Measurements from ENCODE around the gene B9D1. TPM values are rescaled to one million over a fixed set of nuclear protein-coding genes. Genes with fewer than 3 reads are reported as not detected.

Gene B9D1
- total RNA-seq, 1 experiment from 2014 or later: 20.0 TPM

DNA sequence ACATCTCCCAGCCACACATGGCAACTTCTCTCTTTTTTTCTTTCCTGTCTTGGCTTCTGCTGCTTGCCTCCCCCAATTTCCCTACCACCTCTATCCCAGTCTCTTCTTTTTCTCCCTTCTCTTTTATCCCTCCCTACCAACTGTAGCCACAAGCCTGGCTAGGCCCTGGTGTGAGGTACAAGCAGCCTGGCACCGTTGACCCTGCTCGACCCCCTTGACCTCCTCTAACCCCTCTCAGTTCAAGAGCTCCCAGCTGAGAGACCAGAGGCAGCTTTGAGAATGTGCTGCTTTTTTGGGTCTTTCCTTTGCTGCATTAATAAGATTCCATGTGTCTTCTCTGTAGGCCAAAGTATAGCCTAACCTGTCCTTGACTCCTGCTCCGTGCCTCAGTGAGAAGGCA lies 32.3 kb downstream of the B9D1 start (continued):
- TF ChIP-seq, protein P1, sequence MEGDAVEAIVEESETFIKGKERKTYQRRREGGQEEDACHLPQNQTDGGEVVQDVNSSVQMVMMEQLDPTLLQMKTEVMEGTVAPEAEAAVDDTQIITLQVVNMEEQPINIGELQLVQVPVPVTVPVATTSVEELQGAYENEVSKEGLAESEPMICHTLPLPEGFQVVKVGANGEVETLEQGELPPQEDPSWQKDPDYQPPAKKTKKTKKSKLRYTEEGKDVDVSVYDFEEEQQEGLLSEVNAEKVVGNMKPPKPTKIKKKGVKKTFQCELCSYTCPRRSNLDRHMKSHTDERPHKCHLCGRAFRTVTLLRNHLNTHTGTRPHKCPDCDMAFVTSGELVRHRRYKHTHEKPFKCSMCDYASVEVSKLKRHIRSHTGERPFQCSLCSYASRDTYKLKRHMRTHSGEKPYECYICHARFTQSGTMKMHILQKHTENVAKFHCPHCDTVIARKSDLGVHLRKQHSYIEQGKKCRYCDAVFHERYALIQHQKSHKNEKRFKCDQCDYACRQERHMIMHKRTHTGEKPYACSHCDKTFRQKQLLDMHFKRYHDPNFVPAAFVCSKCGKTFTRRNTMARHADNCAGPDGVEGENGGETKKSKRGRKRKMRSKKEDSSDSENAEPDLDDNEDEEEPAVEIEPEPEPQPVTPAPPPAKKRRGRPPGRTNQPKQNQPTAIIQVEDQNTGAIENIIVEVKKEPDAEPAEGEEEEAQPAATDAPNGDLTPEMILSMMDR (IDR thresholded peaks at IDR 0.05 in 2 of 3, conservative IDR thresholded peaks at IDR 0.05 in 1 of 3; ENCODE audit: borderline replicate concordance in 1 of 3, insufficient read depth in 1 of 3, low read depth in 2 of 3, low read length in 2 of 3): no peak
- TF ChIP-seq EZH2phosphoT487 (IDR thresholded peaks at IDR 0.05; ENCODE audit: borderline replicate concordance) (no peak), POLR2A (IDR thresholded peaks at IDR 0.05; ENCODE audit: borderline replicate concordance, extremely low read depth, insufficient read depth, insufficient read length) (no peak), YY1 (IDR thresholded peaks at IDR 0.05; ENCODE audit: extremely low read depth, insufficient replicate concordance, low read depth, low read length) (no peak)

DNA sequence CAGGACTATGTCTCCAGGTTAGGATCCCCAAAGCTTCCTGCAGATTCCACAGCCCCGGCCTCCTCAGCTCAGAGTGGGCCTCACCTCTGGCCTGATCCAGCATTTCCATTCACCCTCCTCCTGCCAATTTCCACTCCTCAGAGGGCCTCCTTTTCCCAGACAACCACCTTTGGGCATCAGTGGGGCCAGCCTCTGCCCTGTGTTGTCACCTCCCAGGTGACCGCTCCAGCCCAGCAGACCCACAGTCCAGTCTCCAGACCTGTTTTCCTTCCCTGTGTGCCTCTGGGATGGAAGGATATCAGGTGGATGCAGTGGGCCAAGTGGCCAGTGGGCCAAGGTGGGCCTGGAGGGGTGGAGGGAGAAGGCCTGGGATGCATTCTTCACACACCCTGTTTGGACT lies 32.7 kb downstream of the B9D1 start:
- no TSS peak for BruUV-seq (replicated peaks)
- no peak for ATAC-seq
- H3K36me3 ChIP-seq (ENCODE audit: control insufficient read depth in 1 of 2, insufficient read depth in 2 of 2, low read length in 2 of 2): peaks cover 4 to 22% of the 10 kb centered on the region in 2 experiments; a peak in 2 of 4 replicates

More for the DNA sequence above, 32.7 kb downstream of the B9D1 start:
- Histone ChIP-seq H3K9ac (ENCODE audit: low read length) (no peak overlapping the region), H3K4me1 (ENCODE audit: control insufficient read depth in 1 of 2, insufficient read depth in 2 of 2, low read length in 2 of 2) (peaks cover 22 to 32% of the 10 kb centered on the region in 2 experiments), H2AFZ (ENCODE audit: low read depth, low read length, poor library complexity, severe bottlenecking) (no peak overlapping the region), H3K4me2 (ENCODE audit: low read length) (no peak overlapping the region), H3K4me3 (replicated peaks in 1 of 2; ENCODE audit: low read depth in 1 of 2, low read length in 2 of 2) (no peak overlapping the region), H3K79me2 (ENCODE audit: insufficient read depth, low read length) (no peaks in the 10 kb centered on the region), H3K27ac (ENCODE audit: low read depth, low read length) (no peak overlapping the region), H4K20me1 (ENCODE audit: insufficient read depth) (no peaks in the 10 kb centered on the region), H3K9me2 (ENCODE audit: insufficient read depth) (no peaks in the 10 kb centered on the region), H3K9me3 (ENCODE audit: control insufficient read depth in 1 of 2, insufficient read depth in 1 of 2, low read depth in 1 of 2, low read length in 2 of 2) (0 out of 4 replicates have a peak, but pooled peaks cover 2 to 5% of the 10 kb centered on the region in 2 experiments), H3K27me3 (ENCODE audit: insufficient read depth, low read length) (no peaks in the 10 kb centered on the region)
- intact Hi-C loops (cut with micrococcal nuclease): no loop called here
- CTCF ChIA-PET: no interaction called here
- POLR2A ChIA-PET: no interaction called here
- RAD21 ChIA-PET (ENCODE audit: low non-redundant PET in 1 of 2, low total read pairs in 2 of 2, uncharacterized antibody in 2 of 2, unreplicated experiment in 2 of 2): no interaction called here
- TF ChIP-seq SP1 (IDR thresholded peaks at IDR 0.05; ENCODE audit: low read depth): no peak
- no peak for TF ChIP-seq EZH2 (IDR thresholded peaks at IDR 0.05)
- no peak for TF ChIP-seq CBX3 (IDR thresholded peaks at IDR 0.05; ENCODE audit: low read depth)
- TF ChIP-seq YY1 (IDR thresholded peaks at IDR 0.05; ENCODE audit: extremely low read depth, insufficient replicate concordance, low read depth, low read length): no peak
- no peak for TF ChIP-seq RAD21 (IDR thresholded peaks at IDR 0.05; ENCODE audit: low read depth)
- TF ChIP-seq FOSL1 (IDR thresholded peaks at IDR 0.05; ENCODE audit: low read depth): no peak
- no peak for TF ChIP-seq ELF1 (IDR thresholded peaks at IDR 0.05; ENCODE audit: borderline replicate concordance, low read depth)
- TF ChIP-seq ZFX (IDR thresholded peaks at IDR 0.05): no peak
- TF ChIP-seq SRF (IDR thresholded peaks at IDR 0.05; ENCODE audit: low read depth): no peak
- no peak for TF ChIP-seq JUND (IDR thresholded peaks at IDR 0.05)
- no peak for TF ChIP-seq CEBPB (IDR thresholded peaks at IDR 0.05; ENCODE audit: low read depth)
- TF ChIP-seq POLR2AphosphoS5 (IDR thresholded peaks at IDR 0.05; ENCODE audit: low read depth, low read length): no peak
- TF ChIP-seq, protein P2, sequence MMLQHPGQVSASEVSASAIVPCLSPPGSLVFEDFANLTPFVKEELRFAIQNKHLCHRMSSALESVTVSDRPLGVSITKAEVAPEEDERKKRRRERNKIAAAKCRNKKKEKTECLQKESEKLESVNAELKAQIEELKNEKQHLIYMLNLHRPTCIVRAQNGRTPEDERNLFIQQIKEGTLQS (IDR thresholded peaks at IDR 0.05): no peak
- TF ChIP-seq EZH2phosphoT487 (IDR thresholded peaks at IDR 0.05; ENCODE audit: borderline replicate concordance): no peak
- TF ChIP-seq, protein P3, sequence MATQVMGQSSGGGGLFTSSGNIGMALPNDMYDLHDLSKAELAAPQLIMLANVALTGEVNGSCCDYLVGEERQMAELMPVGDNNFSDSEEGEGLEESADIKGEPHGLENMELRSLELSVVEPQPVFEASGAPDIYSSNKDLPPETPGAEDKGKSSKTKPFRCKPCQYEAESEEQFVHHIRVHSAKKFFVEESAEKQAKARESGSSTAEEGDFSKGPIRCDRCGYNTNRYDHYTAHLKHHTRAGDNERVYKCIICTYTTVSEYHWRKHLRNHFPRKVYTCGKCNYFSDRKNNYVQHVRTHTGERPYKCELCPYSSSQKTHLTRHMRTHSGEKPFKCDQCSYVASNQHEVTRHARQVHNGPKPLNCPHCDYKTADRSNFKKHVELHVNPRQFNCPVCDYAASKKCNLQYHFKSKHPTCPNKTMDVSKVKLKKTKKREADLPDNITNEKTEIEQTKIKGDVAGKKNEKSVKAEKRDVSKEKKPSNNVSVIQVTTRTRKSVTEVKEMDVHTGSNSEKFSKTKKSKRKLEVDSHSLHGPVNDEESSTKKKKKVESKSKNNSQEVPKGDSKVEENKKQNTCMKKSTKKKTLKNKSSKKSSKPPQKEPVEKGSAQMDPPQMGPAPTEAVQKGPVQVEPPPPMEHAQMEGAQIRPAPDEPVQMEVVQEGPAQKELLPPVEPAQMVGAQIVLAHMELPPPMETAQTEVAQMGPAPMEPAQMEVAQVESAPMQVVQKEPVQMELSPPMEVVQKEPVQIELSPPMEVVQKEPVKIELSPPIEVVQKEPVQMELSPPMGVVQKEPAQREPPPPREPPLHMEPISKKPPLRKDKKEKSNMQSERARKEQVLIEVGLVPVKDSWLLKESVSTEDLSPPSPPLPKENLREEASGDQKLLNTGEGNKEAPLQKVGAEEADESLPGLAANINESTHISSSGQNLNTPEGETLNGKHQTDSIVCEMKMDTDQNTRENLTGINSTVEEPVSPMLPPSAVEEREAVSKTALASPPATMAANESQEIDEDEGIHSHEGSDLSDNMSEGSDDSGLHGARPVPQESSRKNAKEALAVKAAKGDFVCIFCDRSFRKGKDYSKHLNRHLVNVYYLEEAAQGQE (IDR thresholded peaks at IDR 0.05; ENCODE audit: low read depth): no peak
- TF ChIP-seq EGR1 (IDR thresholded peaks at IDR 0.05; ENCODE audit: low read depth): no peak
- TF ChIP-seq SIN3A (IDR thresholded peaks at IDR 0.05; ENCODE audit: low read depth): no peak
- TF ChIP-seq TCF7L2 (IDR thresholded peaks at IDR 0.05; ENCODE audit: borderline replicate concordance, extremely low read depth, insufficient read depth, insufficient read length): no peak
- DNase-seq (ENCODE audit: low read depth, low spot score): no peak

Data from HCT116 (cell line).